ENCODE results near the gene GALK2.
"Not testable (repeated sequence)": the region's sequence is repeated elsewhere in the genome, so short reads cannot be mapped to it uniquely, and the experiment has no call there.

GALK2 gene

GRCh38 chr15:49223536-49224274 lies 53.7 kb downstream of the GALK2 start:
- no peak for DNase-seq (ENCODE audit: low read depth)

- DNase-seq (ENCODE audit: low read depth): no peak
Observed at GRCh38 chr15:49225572-49226281, 55.7 kb downstream of the GALK2 start.

- no peak for DNase-seq (ENCODE audit: low read depth)
Observed at GRCh38 chr15:49227602-49228001, 57.6 kb downstream of the GALK2 start.

GRCh38 chr15:49229922-49230321 lies 59.9 kb downstream of the GALK2 start:
- DNase-seq (ENCODE audit: low read depth): no peak

- no peak for DNase-seq (ENCODE audit: low read depth)
Observed at GRCh38 chr15:49232236-49232806, 62.3 kb downstream of the GALK2 start.

- DNase-seq (ENCODE audit: low read depth): peak; percentile 6
Observed at GRCh38 chr15:49235446-49236124, 65.5 kb downstream of the GALK2 start.

- DNase-seq (ENCODE audit: low read depth): no peak
Observed at GRCh38 chr15:49236869-49237268, 66.8 kb downstream of the GALK2 start.

- DNase-seq (ENCODE audit: low read depth): no peak
Observed at GRCh38 chr15:49238342-49238741, 68.3 kb downstream of the GALK2 start.

GRCh38 chr15:49239105-49239504 lies 69.1 kb downstream of the GALK2 start:
- no peak for DNase-seq (ENCODE audit: low read depth)

- no peak for DNase-seq (ENCODE audit: low read depth)
Observed at GRCh38 chr15:49242820-49243219, 72.8 kb downstream of the GALK2 start.

GRCh38 chr15:49247556-49248110 lies 77.6 kb downstream of the GALK2 start:
- no peak for DNase-seq (ENCODE audit: low read depth)

- no peak for DNase-seq (ENCODE audit: low read depth)
Observed at GRCh38 chr15:49248291-49248690, 78.2 kb downstream of the GALK2 start.

- no peak for DNase-seq (ENCODE audit: low read depth)
Observed at GRCh38 chr15:49255966-49256759, 86.1 kb downstream of the GALK2 start.

GRCh38 chr15:49265117-49265516 lies 95.1 kb downstream of the GALK2 start:
- DNase-seq (ENCODE audit: low read depth): not testable (repeated sequence)

- DNase-seq (ENCODE audit: low read depth): no peak
Observed at GRCh38 chr15:49265911-49266310, 95.9 kb downstream of the GALK2 start.

GRCh38 chr15:49270541-49271421 lies 100.7 kb downstream of the GALK2 start:
- no peak for DNase-seq (ENCODE audit: low read depth)

- no peak for DNase-seq (ENCODE audit: low read depth)
Observed at GRCh38 chr15:49273734-49274318, 103.8 kb downstream of the GALK2 start.

GRCh38 chr15:49278751-49279150 lies 108.7 kb downstream of the GALK2 start:
- no peak for DNase-seq (ENCODE audit: low read depth)

GRCh38 chr15:49279521-49280456 lies 109.7 kb downstream of the GALK2 start:
- no peak for DNase-seq (ENCODE audit: low read depth)

Data from stimulated activated CD4-positive, alpha-beta T cell treated with anti-CD3 and anti-CD28 coated beads, Interleukin-2, amount 100 ng/mL, for 4 hours (primary cell).